ENCODE results near the gene TPO.

The TPO gene

GRCh38 chr2:1440581-1440980 lies 27.3 kb downstream of the TPO start:
- Histone ChIP-seq H3K4me2 (ENCODE audit: low read depth, low read length) (no peak overlapping the region), H3K36me3 (replicated peaks; ENCODE audit: insufficient read depth, low read length) (no peaks in the 10 kb centered on the region), H2AFZ (ENCODE audit: low read length) (no peak overlapping the region), H3K27ac (ENCODE audit: low read length) (no peak overlapping the region), H4K20me1 (ENCODE audit: insufficient read depth, low read length) (no peaks in the 10 kb centered on the region), H3K4me1 (ENCODE audit: low read length) (no peaks in the 10 kb centered on the region), H3F3A (ENCODE audit: insufficient read depth, low read length) (no peaks in the 10 kb centered on the region), H3K79me2 (ENCODE audit: low read length) (no peaks in the 10 kb centered on the region), H3K9me2 (replicated peaks; ENCODE audit: insufficient read depth, low read length) (no peaks in the 10 kb centered on the region), H3K9me3 (replicated peaks; ENCODE audit: insufficient read depth, low read length) (no peaks in the 10 kb centered on the region), H3K9ac (ENCODE audit: low read length) (no peak overlapping the region), H3K4me3 (ENCODE audit: low read length) (no peak overlapping the region), H3K27me3 (replicated peaks; ENCODE audit: insufficient read depth, low read length) (no peaks in the 10 kb centered on the region)
- TF ChIP-seq EZH2phosphoT487 (IDR thresholded peaks at IDR 0.05; ENCODE audit: low read length) (no peak), CTCF (IDR thresholded peaks at IDR 0.05; ENCODE audit: low read length) (no peak), EZH2 (optimal IDR thresholded peaks at IDR 0.05; ENCODE audit: low read depth, low read length) (no peak)
- no peak for DNase-seq

- no peaks in the 10 kb centered on the region for H3K36me3 ChIP-seq (replicated peaks; ENCODE audit: insufficient read depth, low read length)
- H3K79me2 ChIP-seq (ENCODE audit: low read length): no peaks in the 10 kb centered on the region
- H3K9me3 ChIP-seq (replicated peaks; ENCODE audit: insufficient read depth, low read length): no peaks in the 10 kb centered on the region
- no peaks in the 10 kb centered on the region for H3K27me3 ChIP-seq (replicated peaks; ENCODE audit: insufficient read depth, low read length)
- H3K4me3 ChIP-seq (ENCODE audit: low read length): no peak overlapping the region
- H4K20me1 ChIP-seq (ENCODE audit: insufficient read depth, low read length): no peaks in the 10 kb centered on the region
- no peak overlapping the region for H3K4me2 ChIP-seq (ENCODE audit: low read depth, low read length)
- TF ChIP-seq CTCF (IDR thresholded peaks at IDR 0.05; ENCODE audit: low read length) (no peak), EZH2 (optimal IDR thresholded peaks at IDR 0.05; ENCODE audit: low read depth, low read length) (no peak), EZH2phosphoT487 (IDR thresholded peaks at IDR 0.05; ENCODE audit: low read length) (no peak)
- no peaks in the 10 kb centered on the region for H3K4me1 ChIP-seq (ENCODE audit: low read length)
- H3K9me2 ChIP-seq (replicated peaks; ENCODE audit: insufficient read depth, low read length): no peaks in the 10 kb centered on the region
- DNase-seq: no peak
- no peak overlapping the region for H3K9ac ChIP-seq (ENCODE audit: low read length)
- H2AFZ ChIP-seq (ENCODE audit: low read length): no peak overlapping the region
- H3K27ac ChIP-seq (ENCODE audit: low read length): no peak overlapping the region
- no peaks in the 10 kb centered on the region for H3F3A ChIP-seq (ENCODE audit: insufficient read depth, low read length)
Observed at GRCh38 chr2:1446301-1446700, 33.0 kb downstream of the TPO start.

- no peaks in the 10 kb centered on the region for H3K27me3 ChIP-seq (replicated peaks; ENCODE audit: insufficient read depth, low read length)
- H2AFZ ChIP-seq (ENCODE audit: low read length): no peak overlapping the region
- DNase-seq: no peak
Observed at GRCh38 chr2:1448009-1448408, 34.7 kb downstream of the TPO start.

More at GRCh38 chr2:1448009-1448408, 34.7 kb downstream of the TPO start:
- Histone ChIP-seq H3K79me2 (ENCODE audit: low read length) (no peaks in the 10 kb centered on the region), H3K27ac (ENCODE audit: low read length) (no peak overlapping the region), H3K36me3 (replicated peaks; ENCODE audit: insufficient read depth, low read length) (no peaks in the 10 kb centered on the region), H3K4me2 (ENCODE audit: low read depth, low read length) (no peak overlapping the region), H3K4me3 (ENCODE audit: low read length) (no peak overlapping the region), H3K9me3 (replicated peaks; ENCODE audit: insufficient read depth, low read length) (no peaks in the 10 kb centered on the region), H3K9me2 (replicated peaks; ENCODE audit: insufficient read depth, low read length) (no peaks in the 10 kb centered on the region), H4K20me1 (ENCODE audit: insufficient read depth, low read length) (no peaks in the 10 kb centered on the region), H3K9ac (ENCODE audit: low read length) (no peak overlapping the region), H3K4me1 (ENCODE audit: low read length) (no peaks in the 10 kb centered on the region), H3F3A (ENCODE audit: insufficient read depth, low read length) (no peaks in the 10 kb centered on the region)
- TF ChIP-seq EZH2 (optimal IDR thresholded peaks at IDR 0.05; ENCODE audit: low read depth, low read length): no peak
- no peak for TF ChIP-seq EZH2phosphoT487 (IDR thresholded peaks at IDR 0.05; ENCODE audit: low read length)
- TF ChIP-seq CTCF (IDR thresholded peaks at IDR 0.05; ENCODE audit: low read length): no peak

Data from MM.1S (cell line).